Measurements from ENCODE around the gene MPEG1.

MPEG1 gene

GRCh38 chr11:59175091-59175501 is 37.6 kb downstream of the MPEG1 start:
- H3K4me1 ChIP-seq (ENCODE audit: control insufficient read depth, low read depth, low read length) = peaks cover 5% of the 10 kb centered on the region
- H3K9ac ChIP-seq (ENCODE audit: low read length) = no peak overlapping the region
- H3K79me1 ChIP-seq (ENCODE audit: low read length) = no peaks in the 10 kb centered on the region
- no peaks in the 10 kb centered on the region for H3K79me2 ChIP-seq (ENCODE audit: control insufficient read depth, insufficient read depth, low read length)
- peak; percentile 57 for DNase-seq
- H2BK5ac ChIP-seq (ENCODE audit: low read length) = no peak overlapping the region
- H3K27me3 ChIP-seq (ENCODE audit: insufficient read depth, low read length, poor library complexity) = no peaks in the 10 kb centered on the region
- H3K23ac ChIP-seq (ENCODE audit: low read length) = no peak overlapping the region
- no peak overlapping the region for H4K5ac ChIP-seq (ENCODE audit: low read length)
- no CpG with 5 or more reads among the region's 4 CpGs for WGBS (ENCODE audit: extremely low coverage, insufficient coverage, low lambda C conversion rate)
- no peak overlapping the region for H3K27ac ChIP-seq (ENCODE audit: low read depth, low read length)
- H3K4ac ChIP-seq (ENCODE audit: low read depth, low read length) = no peak overlapping the region
- H4K8ac ChIP-seq (ENCODE audit: low read depth, low read length) = no peak overlapping the region
- no peak overlapping the region for H3K4me3 ChIP-seq (ENCODE audit: low read length)
- no peaks in the 10 kb centered on the region for H3K36me3 ChIP-seq (ENCODE audit: control insufficient read depth, insufficient read depth, low read length)
- no peak overlapping the region for H3K4me2 ChIP-seq (ENCODE audit: low read length)
- no peak overlapping the region for H2AK5ac ChIP-seq (ENCODE audit: low read length)
- H2BK15ac ChIP-seq (replicated peaks; ENCODE audit: low read depth) = no peak overlapping the region
- H3K18ac ChIP-seq (ENCODE audit: low read length) = no peak overlapping the region
- H2BK120ac ChIP-seq (ENCODE audit: low read depth, low read length) = no peak overlapping the region
- H3K56ac ChIP-seq (ENCODE audit: low read length) = no peak overlapping the region

GRCh38 chr11:59174664-59175033 is 38.1 kb downstream of the MPEG1 start:
- Histone ChIP-seq H3K4ac (ENCODE audit: low read depth, low read length) (no peak overlapping the region), H3K56ac (ENCODE audit: low read length) (peak overlapping the region; percentile 12), H2BK120ac (ENCODE audit: low read depth, low read length) (no peak overlapping the region), H3K4me3 (ENCODE audit: low read length) (no peak overlapping the region), H2BK15ac (replicated peaks; ENCODE audit: low read depth) (no peak overlapping the region), H3K23ac (ENCODE audit: low read length) (no peak overlapping the region), H3K9ac (ENCODE audit: low read length) (no peak overlapping the region), H3K4me1 (ENCODE audit: control insufficient read depth, low read depth, low read length) (peaks cover 5% of the 10 kb centered on the region), H4K8ac (ENCODE audit: low read depth, low read length) (no peak overlapping the region), H3K79me2 (ENCODE audit: control insufficient read depth, insufficient read depth, low read length) (no peaks in the 10 kb centered on the region), H2BK5ac (ENCODE audit: low read length) (no peak overlapping the region), H3K27ac (ENCODE audit: low read depth, low read length) (no peak overlapping the region), H3K36me3 (ENCODE audit: control insufficient read depth, insufficient read depth, low read length) (no peaks in the 10 kb centered on the region), H4K5ac (ENCODE audit: low read length) (no peak overlapping the region), H3K4me2 (ENCODE audit: low read length) (no peak overlapping the region), H3K27me3 (ENCODE audit: insufficient read depth, low read length, poor library complexity) (no peaks in the 10 kb centered on the region), H3K18ac (ENCODE audit: low read length) (no peak overlapping the region), H2AK5ac (ENCODE audit: low read length) (no peak overlapping the region), H3K79me1 (ENCODE audit: low read length) (no peaks in the 10 kb centered on the region)
- DNase-seq = peak; percentile 25
- no CpG with 5 or more reads among the region's 7 CpGs for WGBS (ENCODE audit: extremely low coverage, insufficient coverage, low lambda C conversion rate)

DNA sequence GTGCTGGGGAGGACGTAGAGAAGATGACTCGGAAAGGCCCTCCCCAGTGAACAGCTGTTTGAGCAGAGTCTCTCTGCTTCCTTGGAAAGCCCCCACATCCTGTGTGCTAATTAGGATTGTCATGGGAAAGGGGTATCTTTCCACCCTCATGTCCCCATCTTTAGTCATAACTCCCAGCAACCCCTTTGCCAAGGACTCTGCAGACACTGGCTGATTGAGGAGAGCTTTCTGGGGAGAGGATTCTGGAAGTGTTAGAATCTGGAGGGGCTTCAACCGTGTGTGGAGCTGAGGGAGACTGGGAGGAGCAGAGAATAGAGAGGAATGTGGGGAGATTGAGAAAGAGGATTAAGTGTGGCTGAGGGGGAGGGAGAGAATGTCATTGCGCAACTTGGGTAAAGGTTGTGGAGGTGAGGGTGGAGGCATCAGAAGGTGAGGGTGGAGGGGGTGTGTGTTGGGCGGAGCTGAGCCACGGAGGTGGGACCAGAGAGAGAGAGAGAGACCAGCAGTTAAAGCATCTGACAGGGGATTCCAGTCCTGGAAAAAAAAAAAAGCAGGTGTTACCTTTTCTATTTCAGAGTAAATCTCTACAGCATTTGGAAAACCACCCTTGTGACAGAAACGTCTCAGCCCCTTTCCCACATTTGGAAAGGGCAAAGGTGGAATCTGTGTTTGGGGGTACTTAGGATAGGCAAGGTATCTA is 38.6 kb downstream of the MPEG1 start:
- Histone ChIP-seq H2BK5ac (ENCODE audit: low read length) (no peak overlapping the region), H4K5ac (ENCODE audit: low read length) (no peak overlapping the region), H3K79me2 (ENCODE audit: control insufficient read depth, insufficient read depth, low read length) (no peaks in the 10 kb centered on the region), H2AK5ac (ENCODE audit: low read length) (no peak overlapping the region), H2BK15ac (replicated peaks; ENCODE audit: low read depth) (no peak overlapping the region), H3K4me2 (ENCODE audit: low read length) (peak overlapping the region; percentile 100), H2BK120ac (ENCODE audit: low read depth, low read length) (no peak overlapping the region), H3K4me3 (ENCODE audit: low read length) (no peak overlapping the region), H3K79me1 (ENCODE audit: low read length) (no peaks in the 10 kb centered on the region), H3K27ac (ENCODE audit: low read depth, low read length) (peak overlapping the region; percentile 64), H3K23ac (ENCODE audit: low read length) (no peak overlapping the region), H3K18ac (ENCODE audit: low read length) (peak overlapping the region; percentile 55), H3K9ac (ENCODE audit: low read length) (peak overlapping the region; percentile 85), H3K27me3 (ENCODE audit: insufficient read depth, low read length, poor library complexity) (no peaks in the 10 kb centered on the region), H4K8ac (ENCODE audit: low read depth, low read length) (no peak overlapping the region), H3K4ac (ENCODE audit: low read depth, low read length) (no peak overlapping the region), H3K36me3 (ENCODE audit: control insufficient read depth, insufficient read depth, low read length) (no peaks in the 10 kb centered on the region), H3K4me1 (ENCODE audit: control insufficient read depth, low read depth, low read length) (peaks cover 5% of the 10 kb centered on the region), H3K56ac (ENCODE audit: low read length) (peak overlapping the region; percentile 92)
- peak; percentile 92 for DNase-seq
- no CpG with 5 or more reads among the region's 7 CpGs for WGBS (ENCODE audit: extremely low coverage, insufficient coverage, low lambda C conversion rate)

- Histone ChIP-seq H3K4ac (ENCODE audit: low read depth, low read length) (no peak overlapping the region), H3K18ac (ENCODE audit: low read length) (peak overlapping the region; percentile 55), H3K4me2 (ENCODE audit: low read length) (peak overlapping the region; percentile 100), H3K27ac (ENCODE audit: low read depth, low read length) (peak overlapping the region; percentile 64), H3K23ac (ENCODE audit: low read length) (peak overlapping the region; percentile 66), H3K56ac (ENCODE audit: low read length) (peak overlapping the region; percentile 92), H3K79me1 (ENCODE audit: low read length) (no peaks in the 10 kb centered on the region), H2BK5ac (ENCODE audit: low read length) (no peak overlapping the region), H2BK15ac (replicated peaks; ENCODE audit: low read depth) (no peak overlapping the region), H3K79me2 (ENCODE audit: control insufficient read depth, insufficient read depth, low read length) (no peaks in the 10 kb centered on the region), H3K9ac (ENCODE audit: low read length) (peak overlapping the region; percentile 85), H4K5ac (ENCODE audit: low read length) (no peak overlapping the region), H3K4me3 (ENCODE audit: low read length) (peak overlapping the region; percentile 66), H2BK120ac (ENCODE audit: low read depth, low read length) (no peak overlapping the region), H3K36me3 (ENCODE audit: control insufficient read depth, insufficient read depth, low read length) (no peaks in the 10 kb centered on the region), H4K8ac (ENCODE audit: low read depth, low read length) (no peak overlapping the region), H3K4me1 (ENCODE audit: control insufficient read depth, low read depth, low read length) (peaks cover 5% of the 10 kb centered on the region), H3K27me3 (ENCODE audit: insufficient read depth, low read length, poor library complexity) (no peaks in the 10 kb centered on the region), H2AK5ac (ENCODE audit: low read length) (no peak overlapping the region)
- DNase-seq = peak; percentile 82
- no CpG with 5 or more reads among the region's 37 CpGs for WGBS (ENCODE audit: extremely low coverage, insufficient coverage, low lambda C conversion rate)
These were observed 39.4 kb downstream of the MPEG1 start for GRCh38 chr11:59173080-59173963.

DNA sequence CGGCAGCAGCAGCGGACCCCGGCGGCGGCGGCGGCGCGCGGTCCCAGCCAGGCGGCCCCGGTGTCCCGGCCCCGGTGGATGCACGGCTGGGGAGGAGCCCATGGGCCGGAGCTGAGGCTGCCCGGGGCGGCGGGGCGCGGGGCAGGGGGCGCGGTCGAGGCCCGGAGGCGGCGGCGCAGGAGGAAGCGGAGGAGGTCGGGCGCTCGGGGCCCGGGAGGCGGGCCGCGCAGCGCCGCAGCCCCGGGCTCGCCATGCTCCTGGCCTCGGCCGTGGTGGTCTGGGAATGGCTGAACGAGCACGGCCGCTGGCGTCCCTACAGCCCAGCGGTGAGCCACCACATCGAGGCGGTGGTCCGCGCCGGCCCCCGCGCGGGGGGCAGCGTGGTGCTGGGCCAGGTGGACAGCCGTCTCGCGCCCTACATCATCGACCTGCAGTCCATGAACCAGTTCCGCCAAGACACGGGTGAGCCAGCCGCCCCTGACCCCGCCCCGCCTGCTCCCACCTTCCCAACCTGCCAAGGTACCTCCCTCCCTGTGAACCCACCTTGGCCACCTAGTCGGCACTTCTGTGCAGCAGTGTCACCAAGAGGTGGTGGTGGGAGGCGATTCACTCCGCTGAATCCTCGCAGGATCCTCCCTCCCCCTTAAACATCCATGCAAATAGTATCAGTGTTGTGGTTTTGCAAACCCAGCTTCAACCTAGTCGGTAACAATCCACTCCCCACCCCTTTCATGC is 40.2 kb downstream of the MPEG1 start:
- Histone ChIP-seq H3K27me3 (ENCODE audit: insufficient read depth, low read length, poor library complexity) (no peaks in the 10 kb centered on the region), H3K4ac (ENCODE audit: low read depth, low read length) (no peak overlapping the region), H4K5ac (ENCODE audit: low read length) (no peak overlapping the region), H3K9ac (ENCODE audit: low read length) (peak overlapping the region; percentile 85), H2BK15ac (replicated peaks; ENCODE audit: low read depth) (no peak overlapping the region), H3K4me3 (ENCODE audit: low read length) (peak overlapping the region; percentile 66), H4K8ac (ENCODE audit: low read depth, low read length) (no peak overlapping the region), H3K27ac (ENCODE audit: low read depth, low read length) (peak overlapping the region; percentile 21), H3K79me2 (ENCODE audit: control insufficient read depth, insufficient read depth, low read length) (no peaks in the 10 kb centered on the region), H3K79me1 (ENCODE audit: low read length) (no peaks in the 10 kb centered on the region), H2BK5ac (ENCODE audit: low read length) (no peak overlapping the region), H3K56ac (ENCODE audit: low read length) (peak overlapping the region; percentile 92), H3K36me3 (ENCODE audit: control insufficient read depth, insufficient read depth, low read length) (no peaks in the 10 kb centered on the region), H3K4me1 (ENCODE audit: control insufficient read depth, low read depth, low read length) (peaks cover 5% of the 10 kb centered on the region), H2AK5ac (ENCODE audit: low read length) (no peak overlapping the region), H2BK120ac (ENCODE audit: low read depth, low read length) (no peak overlapping the region), H3K23ac (ENCODE audit: low read length) (peak overlapping the region; percentile 92), H3K4me2 (ENCODE audit: low read length) (peak overlapping the region; percentile 100), H3K18ac (ENCODE audit: low read length) (peak overlapping the region; percentile 55)
- DNase-seq = peak; percentile 50
- WGBS (ENCODE audit: extremely low coverage, insufficient coverage, low lambda C conversion rate) = no CpG with 5 or more reads among the region's 70 CpGs
